Measurements from ENCODE around the gene NFE2L2.
A peak's percentile ranks its signal among the peaks of the same experiment; 100 is the strongest.

DNA sequence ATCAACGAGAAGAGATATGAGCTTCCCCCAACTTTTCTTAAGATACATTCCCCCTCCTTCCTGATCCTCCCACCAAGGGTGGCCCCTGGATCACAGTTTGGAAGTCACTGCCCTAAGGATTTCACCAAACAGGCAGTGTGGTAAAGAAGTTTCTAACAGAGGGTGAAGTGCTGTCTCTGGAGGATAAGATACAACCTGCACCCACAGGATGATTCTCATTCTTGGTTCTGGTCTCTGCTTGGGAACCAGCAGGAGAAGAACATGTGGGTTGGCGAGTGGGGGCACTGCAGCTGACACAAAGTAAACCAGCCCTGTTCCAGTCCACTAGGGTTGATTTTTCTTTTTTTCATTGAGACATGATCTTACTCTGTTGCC lies 9.3 kb downstream of the NFE2L2 start:
- TF ChIP-seq, protein P1, sequence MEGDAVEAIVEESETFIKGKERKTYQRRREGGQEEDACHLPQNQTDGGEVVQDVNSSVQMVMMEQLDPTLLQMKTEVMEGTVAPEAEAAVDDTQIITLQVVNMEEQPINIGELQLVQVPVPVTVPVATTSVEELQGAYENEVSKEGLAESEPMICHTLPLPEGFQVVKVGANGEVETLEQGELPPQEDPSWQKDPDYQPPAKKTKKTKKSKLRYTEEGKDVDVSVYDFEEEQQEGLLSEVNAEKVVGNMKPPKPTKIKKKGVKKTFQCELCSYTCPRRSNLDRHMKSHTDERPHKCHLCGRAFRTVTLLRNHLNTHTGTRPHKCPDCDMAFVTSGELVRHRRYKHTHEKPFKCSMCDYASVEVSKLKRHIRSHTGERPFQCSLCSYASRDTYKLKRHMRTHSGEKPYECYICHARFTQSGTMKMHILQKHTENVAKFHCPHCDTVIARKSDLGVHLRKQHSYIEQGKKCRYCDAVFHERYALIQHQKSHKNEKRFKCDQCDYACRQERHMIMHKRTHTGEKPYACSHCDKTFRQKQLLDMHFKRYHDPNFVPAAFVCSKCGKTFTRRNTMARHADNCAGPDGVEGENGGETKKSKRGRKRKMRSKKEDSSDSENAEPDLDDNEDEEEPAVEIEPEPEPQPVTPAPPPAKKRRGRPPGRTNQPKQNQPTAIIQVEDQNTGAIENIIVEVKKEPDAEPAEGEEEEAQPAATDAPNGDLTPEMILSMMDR (IDR thresholded peaks at IDR 0.05 in 2 of 3, conservative IDR thresholded peaks at IDR 0.05 in 1 of 3; ENCODE audit: insufficient read depth in 2 of 3, low read depth in 1 of 3, low read length in 3 of 3), result peak in 1 of 3 experiments; percentile 27; a peak in 1 of 6 replicates
- no peak for TF ChIP-seq ZNF253 (CRISPR knock-in tag; conservative IDR thresholded peaks at IDR 0.05)
- TF ChIP-seq, protein P2, sequence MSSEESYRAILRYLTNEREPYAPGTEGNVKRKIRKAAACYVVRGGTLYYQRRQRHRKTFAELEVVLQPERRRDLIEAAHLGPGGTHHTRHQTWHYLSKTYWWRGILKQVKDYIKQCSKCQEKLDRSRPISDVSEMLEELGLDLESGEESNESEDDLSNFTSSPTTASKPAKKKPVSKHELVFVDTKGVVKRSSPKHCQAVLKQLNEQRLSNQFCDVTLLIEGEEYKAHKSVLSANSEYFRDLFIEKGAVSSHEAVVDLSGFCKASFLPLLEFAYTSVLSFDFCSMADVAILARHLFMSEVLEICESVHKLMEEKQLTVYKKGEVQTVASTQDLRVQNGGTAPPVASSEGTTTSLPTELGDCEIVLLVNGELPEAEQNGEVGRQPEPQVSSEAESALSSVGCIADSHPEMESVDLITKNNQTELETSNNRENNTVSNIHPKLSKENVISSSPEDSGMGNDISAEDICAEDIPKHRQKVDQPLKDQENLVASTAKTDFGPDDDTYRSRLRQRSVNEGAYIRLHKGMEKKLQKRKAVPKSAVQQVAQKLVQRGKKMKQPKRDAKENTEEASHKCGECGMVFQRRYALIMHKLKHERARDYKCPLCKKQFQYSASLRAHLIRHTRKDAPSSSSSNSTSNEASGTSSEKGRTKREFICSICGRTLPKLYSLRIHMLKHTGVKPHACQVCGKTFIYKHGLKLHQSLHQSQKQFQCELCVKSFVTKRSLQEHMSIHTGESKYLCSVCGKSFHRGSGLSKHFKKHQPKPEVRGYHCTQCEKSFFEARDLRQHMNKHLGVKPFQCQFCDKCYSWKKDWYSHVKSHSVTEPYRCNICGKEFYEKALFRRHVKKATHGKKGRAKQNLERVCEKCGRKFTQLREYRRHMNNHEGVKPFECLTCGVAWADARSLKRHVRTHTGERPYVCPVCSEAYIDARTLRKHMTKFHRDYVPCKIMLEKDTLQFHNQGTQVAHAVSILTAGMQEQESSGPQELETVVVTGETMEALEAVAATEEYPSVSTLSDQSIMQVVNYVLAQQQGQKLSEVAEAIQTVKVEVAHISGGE (CRISPR knock-in tag; IDR thresholded peaks at IDR 0.05), result no peak
- TF ChIP-seq, protein P3, sequence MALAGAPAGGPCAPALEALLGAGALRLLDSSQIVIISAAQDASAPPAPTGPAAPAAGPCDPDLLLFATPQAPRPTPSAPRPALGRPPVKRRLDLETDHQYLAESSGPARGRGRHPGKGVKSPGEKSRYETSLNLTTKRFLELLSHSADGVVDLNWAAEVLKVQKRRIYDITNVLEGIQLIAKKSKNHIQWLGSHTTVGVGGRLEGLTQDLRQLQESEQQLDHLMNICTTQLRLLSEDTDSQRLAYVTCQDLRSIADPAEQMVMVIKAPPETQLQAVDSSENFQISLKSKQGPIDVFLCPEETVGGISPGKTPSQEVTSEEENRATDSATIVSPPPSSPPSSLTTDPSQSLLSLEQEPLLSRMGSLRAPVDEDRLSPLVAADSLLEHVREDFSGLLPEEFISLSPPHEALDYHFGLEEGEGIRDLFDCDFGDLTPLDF (CRISPR knock-in tag; IDR thresholded peaks at IDR 0.05), result no peak
- TF ChIP-seq, protein P4, sequence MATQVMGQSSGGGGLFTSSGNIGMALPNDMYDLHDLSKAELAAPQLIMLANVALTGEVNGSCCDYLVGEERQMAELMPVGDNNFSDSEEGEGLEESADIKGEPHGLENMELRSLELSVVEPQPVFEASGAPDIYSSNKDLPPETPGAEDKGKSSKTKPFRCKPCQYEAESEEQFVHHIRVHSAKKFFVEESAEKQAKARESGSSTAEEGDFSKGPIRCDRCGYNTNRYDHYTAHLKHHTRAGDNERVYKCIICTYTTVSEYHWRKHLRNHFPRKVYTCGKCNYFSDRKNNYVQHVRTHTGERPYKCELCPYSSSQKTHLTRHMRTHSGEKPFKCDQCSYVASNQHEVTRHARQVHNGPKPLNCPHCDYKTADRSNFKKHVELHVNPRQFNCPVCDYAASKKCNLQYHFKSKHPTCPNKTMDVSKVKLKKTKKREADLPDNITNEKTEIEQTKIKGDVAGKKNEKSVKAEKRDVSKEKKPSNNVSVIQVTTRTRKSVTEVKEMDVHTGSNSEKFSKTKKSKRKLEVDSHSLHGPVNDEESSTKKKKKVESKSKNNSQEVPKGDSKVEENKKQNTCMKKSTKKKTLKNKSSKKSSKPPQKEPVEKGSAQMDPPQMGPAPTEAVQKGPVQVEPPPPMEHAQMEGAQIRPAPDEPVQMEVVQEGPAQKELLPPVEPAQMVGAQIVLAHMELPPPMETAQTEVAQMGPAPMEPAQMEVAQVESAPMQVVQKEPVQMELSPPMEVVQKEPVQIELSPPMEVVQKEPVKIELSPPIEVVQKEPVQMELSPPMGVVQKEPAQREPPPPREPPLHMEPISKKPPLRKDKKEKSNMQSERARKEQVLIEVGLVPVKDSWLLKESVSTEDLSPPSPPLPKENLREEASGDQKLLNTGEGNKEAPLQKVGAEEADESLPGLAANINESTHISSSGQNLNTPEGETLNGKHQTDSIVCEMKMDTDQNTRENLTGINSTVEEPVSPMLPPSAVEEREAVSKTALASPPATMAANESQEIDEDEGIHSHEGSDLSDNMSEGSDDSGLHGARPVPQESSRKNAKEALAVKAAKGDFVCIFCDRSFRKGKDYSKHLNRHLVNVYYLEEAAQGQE (IDR thresholded peaks at IDR 0.05; ENCODE audit: borderline replicate concordance), result no peak
- TF ChIP-seq, protein P4 (CRISPR knock-in tag; IDR thresholded peaks at IDR 0.05; ENCODE audit: low read depth), result no peak
- TF ChIP-seq, protein P5, sequence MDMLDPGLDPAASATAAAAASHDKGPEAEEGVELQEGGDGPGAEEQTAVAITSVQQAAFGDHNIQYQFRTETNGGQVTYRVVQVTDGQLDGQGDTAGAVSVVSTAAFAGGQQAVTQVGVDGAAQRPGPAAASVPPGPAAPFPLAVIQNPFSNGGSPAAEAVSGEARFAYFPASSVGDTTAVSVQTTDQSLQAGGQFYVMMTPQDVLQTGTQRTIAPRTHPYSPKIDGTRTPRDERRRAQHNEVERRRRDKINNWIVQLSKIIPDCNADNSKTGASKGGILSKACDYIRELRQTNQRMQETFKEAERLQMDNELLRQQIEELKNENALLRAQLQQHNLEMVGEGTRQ (CRISPR knock-in tag; IDR thresholded peaks at IDR 0.05), result no peak
- TF ChIP-seq ZFP30 (CRISPR knock-in tag; IDR thresholded peaks at IDR 0.05; ENCODE audit: borderline replicate concordance), result no peak

Data from K562 (cell line).